Measurements from ENCODE around the gene DYNLL1.
"Not testable (repeated sequence)": the region's sequence is repeated elsewhere in the genome, so short reads cannot be mapped to it uniquely, and the experiment has no call there.

The DYNLL1 gene

DNA sequence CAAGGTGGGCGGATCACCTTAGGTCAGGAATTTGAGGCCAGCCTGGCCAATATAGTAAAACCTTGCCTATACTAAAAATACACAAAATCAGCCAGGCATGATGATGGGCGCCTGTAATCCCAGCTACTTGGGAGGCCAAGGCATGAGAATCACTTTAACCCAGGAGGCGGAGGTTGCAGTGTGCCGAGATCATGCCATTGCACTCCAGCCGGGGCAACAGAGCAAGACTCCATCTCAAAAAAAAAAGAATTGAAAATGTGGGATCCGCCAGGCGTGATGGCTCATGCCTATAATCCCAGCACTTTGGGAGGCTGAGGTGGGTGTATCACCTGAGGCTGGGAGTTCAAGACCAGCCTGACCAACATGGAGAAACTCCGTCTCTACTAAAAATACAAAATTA lies 23.4 kb downstream of the DYNLL1 start:
- DNase-seq = not testable (repeated sequence)

DNA sequence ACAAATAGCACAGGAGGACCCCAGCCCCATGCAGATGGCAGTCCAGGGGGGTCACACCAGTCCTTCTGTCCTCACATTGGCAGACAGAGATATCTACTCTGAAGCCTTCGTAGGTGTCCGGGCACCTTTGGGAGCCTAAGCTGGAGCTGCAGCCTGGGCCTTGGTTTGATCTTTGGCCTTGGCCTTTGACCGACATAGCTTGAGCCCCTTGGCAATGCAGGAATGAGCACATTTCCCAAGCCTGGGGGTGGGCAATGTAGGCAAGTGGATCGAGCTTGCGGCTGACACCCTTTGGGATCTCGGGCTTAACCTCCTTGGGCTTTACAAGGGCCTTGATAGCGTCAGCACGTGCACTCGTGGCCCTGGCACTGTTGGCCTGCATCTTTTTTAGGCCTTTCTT lies 26.7 kb downstream of the DYNLL1 start:
- no peak for DNase-seq

GRCh38 chr12:120528861-120529525 lies 33.1 kb downstream of the DYNLL1 start, which contains the start of gene COQ5:
Gene COQ5, minus strand, starts transcription at chr12:120529158. Its CDS starts 17 bp downstream, at chr12:120529141.
- peak; percentile 86 for DNase-seq

DNA sequence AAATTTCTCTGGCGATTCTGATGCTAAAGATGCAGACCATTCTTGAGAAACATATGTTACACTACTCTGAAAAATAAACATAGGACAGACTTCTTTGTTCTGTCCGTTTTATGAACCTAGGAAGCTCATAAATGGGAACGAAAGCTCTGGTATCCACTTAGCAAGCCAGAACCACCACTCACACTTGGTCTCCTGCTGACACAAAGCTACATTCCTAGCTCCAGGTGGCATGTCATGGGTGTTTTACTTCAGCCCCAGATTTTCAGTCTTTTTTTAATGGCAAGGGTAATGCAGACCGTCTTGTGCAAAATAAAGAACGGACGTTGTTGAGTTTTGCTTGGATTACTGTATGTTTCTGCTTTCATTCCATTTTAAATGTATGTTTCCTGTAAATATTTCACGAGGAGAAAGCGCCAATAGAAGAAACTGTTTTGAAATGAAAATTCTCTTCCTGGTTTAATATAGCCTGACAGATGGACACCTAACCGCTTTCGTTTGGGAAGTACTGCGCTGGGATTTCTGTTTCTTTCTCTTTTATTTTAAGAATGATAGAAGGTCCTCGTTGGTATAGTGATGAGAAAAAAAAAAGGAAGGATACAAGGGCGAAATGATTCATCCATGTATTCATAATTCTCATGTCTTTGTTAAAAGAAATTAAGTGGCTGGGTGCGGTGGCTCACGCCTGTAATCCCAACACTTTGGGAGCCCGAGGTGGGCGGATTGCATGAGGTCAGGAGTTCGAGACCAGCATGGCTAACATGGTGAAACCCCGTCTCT lies 33.9 kb downstream of the DYNLL1 start:
- peak; percentile 70 for DNase-seq

DNA sequence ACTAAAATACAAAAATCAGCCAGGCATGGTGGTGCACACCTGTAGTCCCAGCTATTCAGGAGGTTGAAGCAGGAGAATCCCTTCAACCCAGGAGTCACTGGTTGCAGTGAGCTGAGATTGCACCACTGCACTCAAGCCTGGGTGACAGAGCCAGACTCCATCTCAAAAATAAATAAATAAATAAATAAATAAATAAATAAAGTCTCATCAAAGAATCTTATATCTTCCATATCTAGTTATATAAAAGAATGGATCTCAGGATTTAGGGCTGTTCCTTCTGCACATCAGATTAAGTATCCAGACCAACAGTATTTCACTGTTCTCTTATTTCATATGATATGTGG lies 34.5 kb downstream of the DYNLL1 start:
- not testable (repeated sequence) for DNase-seq

DNA sequence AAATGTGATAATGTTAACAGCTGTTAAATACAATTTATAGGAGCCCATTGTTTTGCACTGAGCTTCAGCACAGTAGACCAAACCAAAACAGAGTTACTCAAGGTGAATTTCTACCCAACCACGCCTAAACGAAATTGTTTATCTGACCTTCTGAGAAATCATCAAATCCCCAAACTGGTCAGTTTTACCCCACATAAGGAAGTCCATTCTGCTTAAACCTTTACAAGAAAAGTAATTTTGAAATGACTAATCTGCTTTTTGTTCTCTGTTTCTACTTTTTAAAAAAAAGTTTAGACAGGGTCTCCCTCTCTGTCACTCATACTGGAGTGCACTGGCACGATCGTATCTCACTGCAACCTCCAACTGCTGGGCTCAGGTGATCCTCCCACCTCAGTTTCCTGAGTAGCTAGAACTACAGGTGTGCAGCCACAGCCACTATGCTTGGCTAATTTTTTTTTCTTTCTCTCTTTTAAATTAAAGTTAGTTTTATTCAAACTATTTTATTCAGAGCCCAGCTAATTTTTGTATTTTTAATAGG lies 36.9 kb downstream of the DYNLL1 start:
- peak; percentile 37 for DNase-seq

DNA sequence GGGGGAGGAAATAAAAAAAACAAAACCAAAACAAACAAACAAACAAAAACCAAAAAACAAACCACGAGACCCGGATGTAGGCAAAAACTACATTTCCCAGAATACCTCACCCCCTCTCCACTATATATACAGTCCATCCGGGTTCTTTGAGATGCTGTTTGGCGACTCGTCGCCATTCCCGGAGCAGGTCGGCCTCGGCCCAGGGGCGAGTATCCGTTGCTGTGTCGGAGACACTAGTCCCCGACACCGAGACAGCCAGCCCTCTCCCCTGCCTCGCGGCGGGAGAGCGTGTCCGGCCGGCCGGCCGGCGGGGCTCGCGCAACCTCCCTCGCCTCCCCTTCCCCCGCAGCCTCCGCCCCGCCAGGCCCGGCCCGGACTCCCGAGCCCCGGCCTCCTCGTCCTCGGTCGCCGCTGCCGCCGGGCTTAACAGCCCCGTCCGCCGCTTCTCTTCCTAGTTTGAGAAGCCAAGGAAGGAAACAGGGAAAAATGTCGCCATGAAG lies 38.3 kb downstream of the DYNLL1 start, which contains the start of gene RNF10:
RNF10 (plus strand) TSS at position 154 of the 500 bp plus-strand sequence. CDS start 456 bp downstream, outside the sequence.
- DNase-seq = peak; percentile 90

GRCh38 chr12:120534703-120535655 lies 39.1 kb downstream of the DYNLL1 start:
- DNase-seq = peak; percentile 67

DNA sequence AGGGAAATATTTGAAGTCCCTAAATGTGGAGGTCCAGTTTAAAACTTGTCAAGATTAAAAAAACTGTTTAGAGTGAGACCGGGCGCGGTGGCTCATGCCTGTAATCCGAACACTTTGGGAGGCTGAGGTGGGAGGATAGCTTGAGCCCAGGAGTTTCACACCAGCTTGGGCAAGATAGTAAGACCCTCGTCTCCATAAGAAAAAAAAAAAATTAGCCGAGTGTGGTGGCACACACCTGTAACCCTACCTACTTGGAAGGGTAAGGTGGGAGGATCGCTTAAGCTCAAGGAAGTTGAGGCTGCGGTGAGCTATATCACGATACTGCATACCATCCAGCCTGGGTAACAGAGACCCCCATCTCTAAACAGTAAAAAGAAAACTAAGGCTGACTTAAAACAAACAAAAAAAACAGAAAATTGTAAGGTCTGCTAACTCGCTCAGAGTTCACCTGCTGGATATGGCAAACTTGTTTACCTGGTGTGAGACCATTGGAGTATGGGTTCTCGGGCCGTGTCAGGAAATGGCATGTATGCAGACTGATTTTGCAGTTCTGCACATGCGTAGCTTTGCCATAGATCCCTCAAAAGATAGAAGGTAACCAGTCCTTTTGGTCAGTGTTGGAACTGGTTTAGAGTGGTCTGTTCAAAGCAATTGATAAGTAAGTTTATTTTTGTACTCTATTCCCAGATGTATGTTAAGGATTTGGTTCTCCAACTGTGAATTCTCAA lies 40.3 kb downstream of the DYNLL1 start:
- DNase-seq = peak; percentile 82

DNA sequence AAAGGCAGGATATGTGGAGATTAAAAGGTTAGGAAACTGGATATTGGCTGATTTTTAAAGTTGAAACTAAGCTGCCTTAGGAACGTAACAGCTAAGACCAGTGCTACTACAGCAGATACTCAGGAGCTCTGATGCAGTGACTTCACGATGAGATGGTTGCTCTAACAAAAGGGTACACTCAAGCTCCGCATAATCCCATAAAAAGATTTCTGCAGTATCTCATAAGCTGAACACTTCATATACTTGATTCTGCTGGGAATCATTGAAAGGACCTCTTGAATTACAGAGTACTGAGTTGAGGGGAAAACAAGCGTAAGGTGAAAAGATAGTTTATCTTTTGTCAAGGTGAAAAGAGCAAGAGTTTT lies 41.9 kb downstream of the DYNLL1 start:
- DNase-seq = peak; percentile 16

- DNase-seq = peak; percentile 92
Measured at GRCh38 chr12:120538281-120539156, 42.6 kb downstream of the DYNLL1 start.

GRCh38 chr12:120539303-120539702 lies 43.4 kb downstream of the DYNLL1 start:
- DNase-seq = peak; percentile 90

DNA sequence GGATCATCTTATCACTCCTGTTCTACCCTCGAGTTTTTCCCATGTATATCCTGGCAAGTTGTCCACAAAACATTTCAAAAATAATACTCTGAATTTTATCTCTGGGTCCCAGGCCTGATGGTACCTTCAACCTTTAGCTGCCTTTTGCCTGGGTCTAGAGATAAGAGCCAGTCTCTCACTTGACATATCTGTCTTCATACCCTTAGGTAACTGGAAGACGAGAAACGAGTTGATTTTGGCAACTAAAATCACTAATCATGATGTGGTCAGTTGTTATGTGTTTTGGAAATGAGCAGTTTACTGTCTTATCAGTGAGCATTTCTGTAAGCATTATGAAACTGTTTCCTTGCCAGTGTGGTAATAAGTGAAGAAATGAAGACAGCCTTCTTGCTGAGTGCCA lies 44.5 kb downstream of the DYNLL1 start:
- no peak for DNase-seq

- DNase-seq = no peak
Measured at GRCh38 chr12:120542166-120542565, 46.3 kb downstream of the DYNLL1 start.

- DNase-seq = no peak
Measured at GRCh38 chr12:120544691-120545090, 48.8 kb downstream of the DYNLL1 start.

DNA sequence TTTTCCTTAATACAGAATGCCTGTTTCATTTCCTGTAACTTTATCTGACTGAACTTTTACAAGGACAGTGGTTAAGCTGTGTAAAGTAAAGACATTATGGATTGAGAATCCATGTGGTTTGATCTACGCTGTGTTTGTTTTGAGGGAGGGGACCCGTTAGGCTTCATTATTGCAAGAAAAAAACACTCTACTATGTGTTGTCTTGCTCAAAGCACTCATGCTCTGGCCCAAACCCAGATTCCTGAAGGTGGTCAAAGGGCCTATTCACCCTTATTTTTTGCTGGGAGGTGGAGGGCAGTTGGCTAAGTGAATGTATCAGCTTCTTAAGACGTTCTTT lies 50.1 kb downstream of the DYNLL1 start:
- no peak for DNase-seq
